GM10248 (cell line): ENCODE results near the gene ZBTB12.

ENCODE experiments used
- CTCF ChIA-PET: fragments of 300-600 bp; sonication (Branson Sonifier 250); formaldehyde crosslinking; extraction: SDS; loops from one replicate; lab custom pipeline; 2021; ENCODE audit warnings: antibody characterized with exemption; lab: Yijun Ruan, JAX
- POLR2A ChIA-PET: fragments of 350-650 bp; sonication (Branson Sonifier 250); formaldehyde crosslinking; extraction: SDS; loops from one replicate; lab custom pipeline; 2020; ENCODE audit warnings: antibody characterized with exemption; lab: Yijun Ruan, JAX
- DNase-seq: peaks from one replicate; pipeline ENCODE4 v3.0.0; 2012; ENCODE audit errors: extremely low spot score
- CTCF ChIP-seq: IDR thresholded peaks from 2 replicates; pipeline ENCODE4 v1.5.1; 2012; ENCODE audit warnings: mild to moderate bottlenecking, low read depth; ENCODE audit errors: extremely low read depth, missing control alignments, control extremely low read depth

ZBTB12 gene

GRCh38 chr6:31878726-31879125, 23.2 kb downstream of the ZBTB12 start, which contains the start of gene SLC44A4:
Gene SLC44A4 (minus strand): TSS chr6:31878997. CDS start chr6:31878980, 17 bp downstream.
- POLR2A ChIA-PET: no interaction called here
- no peak for DNase-seq
- CTCF ChIA-PET: no interaction called here
- TF ChIP-seq CTCF: no peak

GRCh38 chr6:31878222-31878621, 23.7 kb downstream of the ZBTB12 start:
- no peak for DNase-seq
- POLR2A ChIA-PET: no interaction called here
- CTCF ChIA-PET: interaction anchor here (1.6 kb wide), 1 partner anchor 74 kb away, joined by 4 read pairs; no protein-coding TSS in a partner anchor
- TF ChIP-seq CTCF: no peak

GRCh38 chr6:31877651-31878161, 24.2 kb downstream of the ZBTB12 start:
- ChIA-PET POLR2A (no interaction called here), CTCF (interaction anchor here (1.6 kb wide), 1 partner anchor 75 kb away, joined by 4 read pairs; no protein-coding TSS in a partner anchor)
- DNase-seq: no peak
- no peak for TF ChIP-seq CTCF

- ChIA-PET CTCF (interaction anchor here (0.9 to 2.3 kb wide), 3 partner anchors 11 to 75 kb away, joined by 3 to 12 read pairs (median 4); no protein-coding TSS in a partner anchor), POLR2A (interaction anchor here (0.5 to 0.6 kb wide), 2 partner anchors 215 to 381 kb away, joined by 3 read pairs; no protein-coding TSS in a partner anchor)
- no peak for TF ChIP-seq CTCF
- DNase-seq: no peak
Measured at GRCh38 chr6:31877125-31877650, 24.7 kb downstream of the ZBTB12 start.

- POLR2A ChIA-PET: interaction anchor here (0.6 to 1.0 kb wide), 2 partner anchors 14 to 214 kb away, joined by 3 read pairs; partner anchors contain the start of gene NEU1
Measured at GRCh38 chr6:31876357-31876756, 25.5 kb downstream of the ZBTB12 start.

More at GRCh38 chr6:31876357-31876756, 25.5 kb downstream of the ZBTB12 start:
- CTCF ChIA-PET: interaction anchor here (0.9 to 2.3 kb wide), 5 partner anchors 7 to 76 kb away, joined by 3 to 12 read pairs (median 4); no protein-coding TSS in a partner anchor
- no peak for DNase-seq
- no peak for TF ChIP-seq CTCF
